Transverse colon (tissue), 4 donors: Measurements from ENCODE around the gene UBL3. TPM values are rescaled to one million over a fixed set of nuclear protein-coding genes. Genes with fewer than 3 reads are reported as not detected.

Experiments used
- DNase-seq: peaks from one replicate; pipeline ENCODE4 v3.0.0-alpha.2; 2019
- H3K27ac ChIP-seq, 4 donors: fragments of 200-600 bp; sonication (generic); 2 replicates each; pipeline ENCODE4 v1.5.1; 2016 to 2018; ENCODE audit warnings: inconsistent platforms in 4 of 4
- H3K27me3 ChIP-seq: fragments of 200-600 bp; sonication (generic); 2 replicates; pipeline ENCODE4 v1.5.1; 2017; ENCODE audit warnings: inconsistent platforms
- H3K36me3 ChIP-seq, 4 donors: fragments of 200-600 bp; sonication (generic); 2 replicates each; pipeline ENCODE4 v1.5.1; 2017 to 2019; ENCODE audit warnings: inconsistent platforms in 4 of 4
- H3K4me1 ChIP-seq, 4 donors: fragments of 200-600 bp; sonication (generic); 2 replicates each; pipeline ENCODE4 v1.5.1; 2017 to 2020; ENCODE audit warnings: inconsistent platforms in 4 of 4
- H3K4me3 ChIP-seq, 4 donors: fragments of 200-600 bp; sonication (generic); 1 replicate in 1 of 4; 2 replicates in 3 of 4; pipeline versions ENCODE4 v1.5.1 to v1.6.1; 2017 to 2019; ENCODE audit warnings: inconsistent platforms in 4 of 4
- H3K9me3 ChIP-seq, 2 donors: fragments of 200-600 bp; sonication (generic); 2 replicates each; pipeline ENCODE4 v1.5.1; 2017 to 2019; ENCODE audit warnings: inconsistent platforms in 2 of 2
- EP300 ChIP-seq: sonication (generic); formaldehyde crosslinking; IDR thresholded peaks from one replicate; pipeline ENCODE4 v1.6.1; 2017; ENCODE audit warnings: antibody characterized with exemption, low read depth
- POLR2A ChIP-seq: fragments of 450-650 bp; IDR thresholded peaks from one replicate; pipeline ENCODE4 v1.6.1; 2016; ENCODE audit warnings: antibody characterized with exemption, mild to moderate bottlenecking, moderate library complexity
- POLR2AphosphoS5 ChIP-seq, 3 donors: sonication (generic); formaldehyde crosslinking; IDR thresholded peaks; one replicate each; pipeline ENCODE4 v1.6.1; 2016; ENCODE audit warnings: antibody characterized with exemption in 3 of 3
- WGBS, 2 donors: methylation state at CpG; one replicate each; pipeline ENCODE4 v1.1.5; 2018; ENCODE audit warnings: low coverage in 1 of 2; 5-methylcytosine and 5-hydroxymethylcytosine counted together
- in situ Hi-C, 4 donors: fragments of 200-750 bp; cut with MboI; loops; one replicate each; pipeline versions ENCODE4 v1.15.0 to v1.15.1; 2017; ENCODE audit warnings: low sequenced_read_pairs in 3 of 4, low pct_ligation_motif_present in 1 of 4, low pct_unique_long_range_greater_than_20kb in 1 of 4
- intact Hi-C: fragments of 100-400 bp; cut with DNase I; formaldehyde crosslinking; loops from one replicate; pipeline ENCODE4 v1.15.1; 2023; ENCODE audit warnings: low total_unique reads
- total RNA-seq, 4 donors: library from RNA; depleted of rRNA; stranded (reverse); fragments of >200 nt; gene quantifications; one replicate each; pipeline ENCODE4 v1.1.0, GENCODE V29; 2016
- TF ChIP-seq, protein P1 (sequence below), 5 experiments: fragments of 200-600 bp in 3 of 5; fragments of 450-650 bp in 2 of 5; sonication (generic) in 3 of 5; IDR thresholded peaks; 1 replicate in 2 of 5; 2 replicates in 3 of 5; pipeline ENCODE4 v1.5.1; 2016 to 2017; ENCODE audit warnings: antibody characterized with exemption in 5 of 5, inconsistent platforms in 3 of 5, mild to moderate bottlenecking in 2 of 5, moderate library complexity in 1 of 5

UBL3 gene
- total RNA-seq, 4 donors from 2014 or later, result 8.8 to 77.1 (median 60.0) TPM

DNA sequence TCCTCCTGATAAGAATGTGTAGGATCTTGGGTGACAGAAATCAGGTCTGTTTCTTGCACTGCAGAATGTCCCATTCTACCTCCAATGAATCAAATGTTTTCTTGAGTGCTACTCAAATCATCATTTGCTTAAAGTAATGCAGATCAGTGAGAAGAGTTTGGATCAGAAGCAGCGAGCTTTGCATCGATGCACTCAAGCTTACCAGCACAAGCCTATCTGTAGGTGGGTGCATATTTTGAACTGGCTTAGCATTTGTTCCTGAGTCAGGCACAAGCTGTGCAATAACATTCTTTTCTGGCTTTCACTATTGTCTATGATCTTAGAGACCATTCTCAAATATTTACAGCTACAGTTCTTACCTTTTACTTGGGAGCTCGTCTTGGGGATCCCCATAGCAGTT is 109.5 kb downstream of the UBL3 start:
- in situ Hi-C loops (no loop called here), intact Hi-C loops (loop anchor here (10.0 kb wide), 1 partner anchor 104 kb away; no protein-coding TSS in a partner anchor)
- Histone ChIP-seq H3K4me1 (peaks cover 0 to 23% (median 5%) of the 10 kb centered on the region in 4 donors), H3K4me3 (no peak overlapping the region), H3K9me3 (no peaks in the 10 kb centered on the region), H3K27ac (no peak overlapping the region), H3K27me3 (no peaks in the 10 kb centered on the region), H3K36me3 (no peaks in the 10 kb centered on the region)
- WGBS, 2 donors, result 73 to 100% methylated on average over 1 to 3 of the region's 3 CpGs
- no peak for DNase-seq
- TF ChIP-seq POLR2AphosphoS5 (IDR thresholded peaks at IDR 0.05) (no peak), EP300 (no peak), POLR2A (no peak)
- TF ChIP-seq, protein P1, sequence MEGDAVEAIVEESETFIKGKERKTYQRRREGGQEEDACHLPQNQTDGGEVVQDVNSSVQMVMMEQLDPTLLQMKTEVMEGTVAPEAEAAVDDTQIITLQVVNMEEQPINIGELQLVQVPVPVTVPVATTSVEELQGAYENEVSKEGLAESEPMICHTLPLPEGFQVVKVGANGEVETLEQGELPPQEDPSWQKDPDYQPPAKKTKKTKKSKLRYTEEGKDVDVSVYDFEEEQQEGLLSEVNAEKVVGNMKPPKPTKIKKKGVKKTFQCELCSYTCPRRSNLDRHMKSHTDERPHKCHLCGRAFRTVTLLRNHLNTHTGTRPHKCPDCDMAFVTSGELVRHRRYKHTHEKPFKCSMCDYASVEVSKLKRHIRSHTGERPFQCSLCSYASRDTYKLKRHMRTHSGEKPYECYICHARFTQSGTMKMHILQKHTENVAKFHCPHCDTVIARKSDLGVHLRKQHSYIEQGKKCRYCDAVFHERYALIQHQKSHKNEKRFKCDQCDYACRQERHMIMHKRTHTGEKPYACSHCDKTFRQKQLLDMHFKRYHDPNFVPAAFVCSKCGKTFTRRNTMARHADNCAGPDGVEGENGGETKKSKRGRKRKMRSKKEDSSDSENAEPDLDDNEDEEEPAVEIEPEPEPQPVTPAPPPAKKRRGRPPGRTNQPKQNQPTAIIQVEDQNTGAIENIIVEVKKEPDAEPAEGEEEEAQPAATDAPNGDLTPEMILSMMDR (IDR thresholded peaks at IDR 0.05), result no peak

DNA sequence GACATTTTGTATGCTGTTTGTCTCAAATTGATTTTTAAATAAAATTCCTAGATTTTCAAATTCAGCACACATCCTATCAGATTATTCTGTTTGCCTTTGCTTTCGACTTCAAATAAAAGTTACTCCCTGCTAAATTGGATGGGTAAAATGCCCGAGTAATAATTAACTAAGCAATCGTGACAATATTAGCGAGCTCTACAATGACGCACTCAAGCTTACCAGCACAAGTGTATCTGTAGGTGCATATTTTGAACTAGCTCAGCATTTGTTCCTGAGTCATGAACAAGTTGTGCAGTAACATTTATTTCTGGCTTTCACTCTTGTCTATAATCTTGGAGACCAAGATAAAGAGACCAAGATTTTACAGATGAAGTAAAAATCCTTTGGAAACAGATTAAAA is 113.4 kb downstream of the UBL3 start:
- TF ChIP-seq POLR2A (no peak), POLR2AphosphoS5 (IDR thresholded peaks at IDR 0.05) (no peak), EP300 (no peak)
- TF ChIP-seq, protein P1 (IDR thresholded peaks at IDR 0.05), result no peak
- no peak for DNase-seq
- WGBS, 2 donors, result 66 to 79% methylated on average over 5 of the region's 5 CpGs
- Histone ChIP-seq H3K27ac (no peak overlapping the region), H3K4me3 (no peak overlapping the region), H3K36me3 (no peaks in the 10 kb centered on the region), H3K9me3 (no peaks in the 10 kb centered on the region), H3K27me3 (peaks cover under 1% of the 10 kb centered on the region), H3K4me1 (no peaks in the 10 kb centered on the region)
- intact Hi-C loops, result no loop called here
- in situ Hi-C loops, result no loop called here

GRCh38 chr13:29733147-29733611 is 117.2 kb downstream of the UBL3 start:
- H3K27ac ChIP-seq, result no peak overlapping the region
- 53 to 69% methylated on average over 4 to 5 of the region's 5 CpGs for WGBS, 2 donors
- peaks cover 11% of the 10 kb centered on the region for H3K27me3 ChIP-seq
- TF ChIP-seq, protein P1 (IDR thresholded peaks at IDR 0.05), result no peak
- TF ChIP-seq POLR2A, result no peak
- no peak for TF ChIP-seq POLR2AphosphoS5 (IDR thresholded peaks at IDR 0.05)
- no peak for TF ChIP-seq EP300
- H3K4me1 ChIP-seq, result no peaks in the 10 kb centered on the region
- DNase-seq, result no peak
- H3K36me3 ChIP-seq, result no peaks in the 10 kb centered on the region
- intact Hi-C loops, result no loop called here
- no peaks in the 10 kb centered on the region for H3K9me3 ChIP-seq
- in situ Hi-C loops, result no loop called here
- H3K4me3 ChIP-seq, result no peak overlapping the region

- Histone ChIP-seq H3K4me1 (no peaks in the 10 kb centered on the region), H3K4me3 (no peak overlapping the region), H3K9me3 (no peaks in the 10 kb centered on the region), H3K27me3 (peaks cover 11% of the 10 kb centered on the region), H3K36me3 (no peaks in the 10 kb centered on the region), H3K27ac (no peak overlapping the region)
- TF ChIP-seq EP300, result no peak
- no peak for TF ChIP-seq POLR2AphosphoS5 (IDR thresholded peaks at IDR 0.05)
- no peak for TF ChIP-seq POLR2A
- TF ChIP-seq, protein P1 (IDR thresholded peaks at IDR 0.05), result no peak
- DNase-seq, result no peak
- in situ Hi-C loops (no loop called here), intact Hi-C loops (no loop called here)
- 39 to 64% methylated on average over 2 to 3 of the region's 3 CpGs for WGBS, 2 donors
Measured at GRCh38 chr13:29730253-29730652, 120.2 kb downstream of the UBL3 start.
